Activated CD4-positive, alpha-beta T cell treated with anti-CD3 and anti-CD28 coated beads, Interleukin-2, amount 50 U/mL, for 24 hours (primary cell): ENCODE results near the gene STARD7.
"Not testable (repeated sequence)": the region's sequence is repeated elsewhere in the genome, so short reads cannot be mapped to it uniquely, and the experiment has no call there.

ENCODE experiments used
- DNase-seq, 2 donors: peaks; one replicate each; pipeline ENCODE4 v3.0.0-alpha.2; 2020; ENCODE audit warnings: low read depth in 1 of 2, low spot score in 1 of 2

STARD7 gene

DNA sequence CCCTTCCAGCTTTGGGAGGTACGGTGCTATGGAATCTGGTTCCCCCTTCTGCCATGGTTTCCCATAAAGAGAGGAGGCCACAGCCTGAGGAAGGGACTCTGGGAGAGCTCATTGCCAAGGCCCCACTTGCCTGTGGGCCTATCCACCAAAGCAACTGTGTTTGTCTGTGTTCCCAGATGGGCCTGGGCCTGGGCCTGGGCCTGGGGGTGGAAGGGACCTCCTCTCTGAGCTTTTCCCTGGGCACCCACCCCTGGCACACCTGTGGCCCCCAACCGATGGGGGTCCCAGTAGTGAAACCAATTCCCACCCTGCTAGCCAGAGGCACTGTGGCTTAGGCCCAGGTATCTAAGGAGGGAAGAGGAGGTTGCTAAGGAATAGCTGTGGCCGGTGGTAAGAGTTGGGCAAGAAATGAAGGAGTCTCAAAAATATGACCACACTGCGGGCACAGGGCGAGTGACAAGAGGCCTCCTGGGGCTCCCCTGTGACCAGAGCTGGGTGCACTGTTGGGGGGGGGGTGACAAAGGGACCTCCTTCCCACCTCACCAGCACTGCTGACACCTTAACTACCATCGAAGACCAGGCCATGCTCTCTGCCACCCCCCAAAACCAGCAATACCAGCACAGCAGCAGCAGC lies 58.5 kb downstream of the STARD7 start:
- DNase-seq, result no peak

DNA sequence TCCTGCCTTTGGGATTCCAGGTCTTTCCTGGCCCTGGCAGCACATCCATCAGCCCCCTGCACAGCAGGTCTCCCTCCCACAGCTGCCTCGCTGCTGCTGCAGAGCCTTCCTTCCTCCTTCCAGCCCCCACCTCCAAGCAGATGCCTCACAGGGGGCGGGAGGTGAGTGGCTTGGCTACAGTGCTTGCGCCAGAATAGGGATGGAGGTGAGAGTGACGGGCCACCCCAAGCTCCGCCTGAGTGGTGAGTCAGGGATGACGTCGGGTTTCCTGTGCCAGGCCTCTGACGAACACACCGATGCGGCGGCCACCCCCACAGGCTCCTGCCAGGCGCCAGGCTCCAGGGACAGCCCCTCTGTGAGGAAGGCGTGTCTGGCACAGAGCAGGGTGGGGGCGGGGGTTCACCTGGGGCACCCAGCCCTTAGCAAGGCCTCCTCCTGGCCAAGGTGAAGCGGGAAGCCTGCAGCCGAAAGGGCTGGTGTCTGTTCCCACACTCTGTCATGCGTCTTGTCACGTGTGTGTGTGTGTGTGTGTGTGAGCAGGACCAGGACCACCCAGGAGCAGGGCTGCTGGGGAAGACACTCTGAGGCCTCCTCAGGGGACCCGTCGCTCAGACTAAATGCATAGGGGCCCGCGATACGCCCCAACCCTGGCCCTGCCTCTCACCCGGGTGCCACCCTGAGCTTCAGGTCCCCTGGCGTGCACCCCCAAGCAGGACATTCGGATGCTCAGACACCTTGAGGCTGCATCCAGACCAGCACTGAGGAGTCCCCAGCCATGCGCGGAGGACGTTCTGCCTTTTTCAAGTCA lies 60.0 kb downstream of the STARD7 start:
- peak; percentile 87 to 96 for DNase-seq

DNA sequence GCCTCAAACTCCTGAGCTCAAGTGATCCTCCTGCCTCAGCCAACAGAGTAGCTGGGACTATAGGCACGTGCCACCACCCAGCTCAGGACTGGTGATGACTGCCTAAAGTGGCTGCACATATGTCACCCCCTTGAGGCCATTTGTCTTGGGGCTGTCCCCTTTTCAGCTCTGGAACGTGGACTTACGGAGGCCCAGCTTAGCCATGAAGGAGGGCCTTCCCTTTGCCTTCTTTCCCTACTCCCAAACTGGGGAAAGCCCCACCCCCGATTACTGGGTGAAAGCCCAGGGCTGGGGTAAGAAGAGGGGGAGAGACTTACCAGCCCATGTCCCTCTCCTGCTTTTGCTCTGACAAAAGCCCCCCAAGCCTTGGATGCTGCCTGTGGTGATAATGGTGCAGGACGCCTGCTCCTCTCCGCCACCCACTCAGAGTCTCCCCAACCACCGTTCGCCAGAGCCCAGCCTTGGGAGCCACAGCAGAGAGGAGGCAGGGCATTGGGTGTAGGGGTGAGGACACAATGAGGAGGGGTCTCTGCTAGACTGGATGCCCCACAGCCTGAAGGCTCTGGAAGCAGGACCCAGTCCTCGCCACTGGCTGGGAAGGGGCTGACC lies 60.9 kb downstream of the STARD7 start:
- no peak for DNase-seq

DNA sequence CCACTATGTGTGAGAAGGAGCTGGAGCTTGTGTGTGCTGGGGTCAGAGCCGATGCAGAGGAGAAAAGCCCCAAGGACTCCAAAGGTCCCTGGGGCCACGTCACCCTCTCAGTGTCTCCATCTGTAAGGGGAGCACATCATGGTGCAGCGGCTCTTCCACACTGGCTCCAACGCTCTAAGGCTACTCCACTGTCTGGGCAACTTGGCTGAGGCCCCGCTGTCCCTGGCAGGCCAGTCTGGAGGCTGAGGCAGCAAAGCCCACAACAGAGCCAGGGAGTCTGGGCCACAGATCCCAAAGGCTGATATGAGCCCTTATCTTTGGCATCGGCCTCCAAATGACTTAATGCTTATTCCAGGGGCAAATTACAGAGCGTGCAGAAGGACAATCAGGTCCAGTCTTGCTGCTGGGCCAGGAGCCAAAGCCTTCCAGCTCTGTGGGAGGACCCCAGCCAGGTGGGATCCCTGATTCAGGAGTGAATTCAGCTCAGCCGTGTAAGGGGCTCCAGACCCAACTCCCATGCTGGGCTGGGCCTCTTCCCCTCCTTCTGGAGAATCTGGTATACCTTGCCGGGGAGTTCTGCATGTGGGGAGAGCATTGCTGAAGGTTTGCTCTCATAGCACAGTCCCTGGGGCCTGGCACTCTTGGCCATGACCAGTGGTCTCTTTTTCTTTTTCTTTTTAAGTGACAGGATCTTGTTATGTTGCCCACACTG lies 61.6 kb downstream of the STARD7 start:
- DNase-seq, result no peak

DNA sequence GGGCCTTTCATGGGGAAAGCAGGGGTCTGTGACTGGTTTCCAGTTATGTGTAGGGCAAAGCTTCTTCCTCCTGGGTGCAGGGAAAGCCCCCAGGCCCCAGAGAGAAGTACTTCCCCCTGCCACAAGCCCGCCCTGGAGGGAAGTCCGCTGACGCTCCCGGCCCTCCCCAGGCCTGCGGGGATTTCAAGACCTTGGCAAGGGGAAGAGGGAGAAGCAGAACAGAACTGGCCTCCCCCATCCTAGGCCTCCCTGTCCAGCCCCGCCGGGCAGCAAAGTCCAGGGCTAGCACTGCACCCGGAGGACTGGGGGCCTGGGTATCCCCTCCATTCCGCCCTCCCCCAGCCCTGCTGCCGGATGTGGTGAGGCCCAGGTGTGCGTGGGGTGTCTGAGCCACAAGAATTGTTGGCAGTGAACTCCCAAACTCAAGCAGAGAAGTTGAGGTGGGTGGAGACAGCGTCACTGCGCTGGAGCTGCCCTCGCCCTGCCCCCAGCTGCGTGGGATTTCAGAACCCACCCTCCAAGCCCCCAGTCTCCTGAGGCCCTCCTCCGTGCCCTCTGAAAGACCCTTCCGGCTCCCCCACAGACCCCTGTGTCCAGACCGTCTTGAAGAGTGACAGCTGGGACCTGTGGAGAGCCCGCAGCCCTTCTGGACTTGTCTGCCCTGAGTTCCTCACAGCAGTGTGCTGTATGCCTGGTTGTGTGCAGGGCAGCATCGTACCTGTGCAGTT lies 62.3 kb downstream of the STARD7 start:
- peak; percentile 83 to 88 for DNase-seq

DNA sequence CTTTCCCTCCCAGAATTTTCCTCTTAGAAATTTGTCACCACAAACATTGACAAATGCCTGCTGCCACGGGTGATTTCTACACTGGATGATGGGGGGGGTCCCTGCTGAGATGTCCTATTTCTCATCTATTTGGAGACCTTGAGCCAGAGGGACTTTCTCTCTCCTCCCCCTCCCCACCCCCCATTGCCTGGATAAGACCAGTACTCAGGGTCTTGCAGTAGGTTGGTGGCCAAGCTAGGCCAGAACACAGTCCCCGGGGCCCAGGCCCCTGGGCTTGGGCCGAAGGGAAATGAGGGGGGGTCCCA lies 62.8 kb downstream of the STARD7 start:
- no peak for DNase-seq

DNA sequence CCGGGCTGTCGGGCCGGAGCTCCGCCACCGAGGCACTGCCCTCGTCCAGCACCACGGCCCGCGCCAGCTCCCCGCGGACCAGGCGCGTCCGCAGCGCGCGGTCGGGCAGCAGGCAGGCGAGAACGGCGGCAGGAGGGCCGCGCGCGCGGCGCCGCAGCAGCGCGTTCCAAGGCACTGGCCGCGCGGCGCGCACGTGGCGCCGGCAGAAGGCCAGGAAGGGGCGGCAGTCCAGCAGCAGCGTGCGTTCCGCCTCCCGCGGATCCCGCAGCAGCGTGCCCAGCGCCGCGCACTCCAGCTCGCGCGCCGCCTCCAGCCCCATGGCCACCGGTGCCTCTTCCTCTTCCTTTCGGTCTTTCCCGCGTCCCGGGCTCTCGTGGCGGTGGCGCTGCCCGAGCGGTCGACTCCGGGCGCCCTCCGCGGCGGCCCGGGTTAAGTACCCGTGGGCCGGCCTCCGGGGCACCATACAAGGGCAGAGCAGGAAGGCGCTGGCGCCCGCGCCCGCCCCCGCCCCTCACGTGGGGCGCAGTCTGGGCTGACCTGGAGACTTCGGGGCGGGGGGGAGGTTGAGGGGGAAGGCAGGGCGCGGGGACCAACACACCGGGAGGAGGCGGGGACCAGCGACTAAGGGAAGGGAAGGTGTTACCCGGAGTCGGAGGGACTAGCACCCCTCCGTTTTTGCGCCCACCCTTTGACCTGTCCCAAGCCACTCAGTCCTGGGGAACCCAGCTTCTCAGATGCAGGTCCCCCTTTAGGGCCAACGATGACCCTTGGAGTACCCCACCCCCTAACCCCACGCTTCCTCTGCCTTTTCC lies 63.4 kb downstream of the STARD7 start, which contains the start of gene DUSP2:
TSS of gene DUSP2 (minus strand) at position 405 of the 812 bp plus-strand sequence. CDS start at position 319, 86 bp downstream.
- DNase-seq, result peak; percentile 87 to 94

DNA sequence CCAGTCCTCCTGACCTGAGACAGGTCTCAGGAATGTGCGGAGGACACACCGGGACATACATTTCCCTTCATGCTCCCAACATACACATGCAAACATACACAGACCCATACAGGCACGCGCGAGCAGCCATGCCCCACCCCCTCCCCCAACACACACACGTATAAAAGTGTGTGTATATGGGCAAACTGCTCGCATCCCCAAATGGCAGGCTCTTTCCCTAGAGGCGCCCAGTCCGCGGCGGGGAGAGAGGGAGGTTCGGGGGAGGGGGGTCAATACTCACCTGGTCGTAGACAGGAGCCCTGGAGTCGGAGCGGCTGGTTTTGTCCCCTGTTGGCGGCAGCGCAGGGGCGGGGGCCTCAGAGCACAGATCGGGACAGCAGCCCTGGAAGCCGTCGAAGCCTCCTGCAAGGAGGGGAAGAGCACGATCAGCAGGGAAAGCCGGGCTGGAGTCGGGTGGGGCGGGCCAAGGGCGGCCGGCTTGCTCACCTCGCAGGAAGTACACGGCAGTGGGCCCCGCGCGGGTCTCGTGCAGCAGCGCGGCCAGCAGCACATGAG lies 64.1 kb downstream of the STARD7 start:
- no peak for DNase-seq

DNA sequence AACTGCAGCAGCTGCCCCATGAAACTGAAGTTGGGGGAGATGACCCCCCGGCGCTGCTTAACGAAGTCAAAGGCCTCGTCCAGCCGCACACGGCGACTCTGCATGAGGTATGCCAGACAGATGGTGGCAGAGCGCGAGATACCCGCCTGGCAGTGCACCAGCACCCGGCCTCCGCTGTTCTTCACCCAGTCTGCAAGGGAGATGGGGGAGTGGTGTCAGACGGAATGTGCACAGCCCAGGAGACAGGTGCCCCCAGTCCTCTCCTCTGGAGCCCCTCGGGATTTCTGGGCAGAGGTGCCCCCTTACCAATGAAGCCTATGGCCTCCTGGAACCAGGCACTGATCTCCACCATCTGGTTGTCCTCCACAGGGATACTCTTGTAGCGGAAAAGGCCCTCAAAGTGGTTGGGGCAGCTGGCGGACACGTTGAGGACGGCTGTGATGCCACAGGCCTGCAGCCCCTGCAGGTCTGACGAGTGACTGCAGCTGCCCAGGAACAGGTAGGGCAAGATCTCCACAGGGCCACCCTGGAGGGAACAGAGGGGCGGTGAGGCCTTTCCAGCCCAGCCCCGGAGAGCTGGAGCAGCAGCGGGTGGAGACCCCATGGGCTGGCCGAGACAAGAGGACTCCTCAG lies 64.7 kb downstream of the STARD7 start:
- DNase-seq, result no peak

DNA sequence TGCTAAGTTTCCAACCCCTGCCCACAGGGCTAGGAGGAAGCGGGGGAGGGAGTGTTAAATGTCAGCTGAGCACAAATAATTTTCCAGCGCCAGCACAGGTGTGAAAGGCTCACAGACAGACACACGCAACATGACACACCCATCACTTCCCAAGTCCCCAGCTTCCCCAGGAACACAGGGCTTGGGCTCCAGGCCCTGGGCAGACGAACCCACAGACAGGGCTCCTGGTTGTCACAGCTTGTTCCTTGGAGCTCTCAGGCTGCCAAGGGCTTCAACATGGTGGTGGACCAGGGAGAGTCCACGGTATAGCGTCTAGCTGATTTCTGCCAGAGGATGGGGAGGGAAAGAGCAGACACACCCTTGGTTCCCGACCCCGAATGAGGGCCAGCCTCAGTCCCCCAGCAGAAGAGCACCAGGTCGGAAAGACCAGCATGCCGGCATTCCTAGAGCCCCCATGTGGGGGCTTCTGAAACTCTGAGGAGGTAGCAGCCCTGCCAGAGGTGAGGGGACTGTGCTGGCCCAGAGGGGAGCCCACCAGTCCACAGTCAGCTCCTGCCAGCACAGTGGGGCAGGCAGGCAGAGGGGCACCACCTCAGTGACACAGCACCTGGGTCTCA lies 65.3 kb downstream of the STARD7 start:
- DNase-seq, result no peak

DNA sequence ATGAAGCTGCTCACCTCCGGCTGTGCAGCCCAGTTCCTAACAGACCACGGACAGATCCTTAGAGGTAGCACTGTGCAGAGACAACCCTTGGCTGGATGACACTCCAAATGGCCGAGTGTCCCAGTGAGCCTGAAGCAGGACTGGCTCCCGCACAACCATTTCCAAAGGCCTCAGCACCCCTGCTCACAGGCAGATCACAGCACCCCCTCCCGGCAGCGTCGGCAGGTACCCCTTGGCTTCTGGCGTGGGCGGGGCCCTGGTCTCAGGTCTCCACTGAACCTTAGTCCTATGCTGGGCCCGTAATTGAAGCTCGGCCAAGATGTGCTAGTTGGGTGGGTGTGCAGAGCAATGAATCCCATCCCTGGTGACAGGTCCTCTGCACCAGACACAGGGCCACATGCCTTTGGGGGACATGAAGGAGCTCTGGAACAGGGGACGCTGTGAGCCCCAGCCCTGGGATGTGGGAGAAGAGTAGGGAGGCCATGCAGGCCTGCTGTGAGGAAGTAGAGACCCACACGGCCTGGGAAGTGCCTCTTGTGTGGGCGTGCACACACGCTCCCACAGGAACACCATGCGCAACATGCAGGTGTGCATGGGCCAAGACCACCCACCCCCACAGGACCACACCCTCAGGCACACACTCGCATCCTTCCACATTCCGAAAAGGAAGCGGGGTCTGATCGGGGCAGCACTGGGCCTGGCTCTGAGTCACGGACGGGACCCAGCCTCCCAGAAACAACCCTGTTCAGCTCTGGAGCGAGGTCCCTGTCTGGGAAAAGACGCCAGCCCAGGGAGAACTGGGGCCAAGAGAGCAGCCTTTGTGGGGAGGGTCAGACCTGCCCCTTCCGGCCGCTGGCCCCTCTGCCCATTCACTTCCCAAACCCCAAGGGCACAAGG lies 66.2 kb downstream of the STARD7 start:
- DNase-seq, result peak in 1 of 2 donors; percentile 64

DNA sequence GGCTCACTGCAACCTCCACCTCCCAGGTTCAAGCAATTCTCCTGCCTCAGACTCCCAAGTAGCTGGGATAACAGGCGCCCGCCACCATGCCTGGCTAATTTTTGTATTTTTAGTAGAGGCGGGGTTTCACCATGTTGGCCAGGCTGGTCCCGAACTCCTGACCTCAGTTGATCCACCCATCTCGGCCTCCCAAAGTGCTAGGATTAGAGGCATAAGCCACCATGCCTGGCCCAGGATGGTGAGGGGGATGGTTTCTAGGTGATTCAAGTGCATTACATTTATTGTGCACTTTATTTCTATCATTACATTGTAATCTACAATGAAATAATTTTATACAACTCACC lies 67.0 kb downstream of the STARD7 start:
- not testable (repeated sequence) for DNase-seq

DNA sequence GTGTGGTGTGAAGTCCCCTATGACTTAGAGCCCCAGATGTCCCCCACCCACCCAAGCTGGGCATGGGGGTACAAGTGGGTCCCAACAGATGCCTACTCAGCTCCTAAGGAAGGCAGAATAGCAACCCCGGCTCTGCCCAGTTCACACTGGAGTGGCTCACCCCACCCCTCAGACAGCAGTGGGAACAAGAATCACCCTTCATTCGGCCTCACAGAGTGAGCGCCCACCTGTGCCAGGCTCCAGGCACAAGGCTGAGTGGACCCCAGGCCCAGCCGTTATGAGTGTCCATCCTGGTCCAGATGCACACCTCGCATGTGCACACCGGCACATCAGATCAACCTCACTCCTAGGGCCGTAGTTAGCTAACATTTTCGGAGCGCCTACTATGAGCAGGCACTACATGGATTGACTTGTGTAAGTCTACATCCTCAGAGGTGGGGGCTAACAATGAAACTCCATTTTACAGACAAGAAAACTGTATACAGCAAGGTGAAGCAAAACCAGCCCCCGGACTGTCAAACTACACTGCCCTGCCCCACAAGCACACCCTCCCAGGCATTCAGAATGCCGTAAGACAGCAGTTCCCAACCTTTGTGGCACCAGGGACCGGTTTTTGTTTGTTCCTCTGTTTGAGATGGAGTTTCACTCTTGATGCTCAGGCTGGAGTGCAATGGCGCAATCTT lies 67.5 kb downstream of the STARD7 start:
- no peak for DNase-seq

DNA sequence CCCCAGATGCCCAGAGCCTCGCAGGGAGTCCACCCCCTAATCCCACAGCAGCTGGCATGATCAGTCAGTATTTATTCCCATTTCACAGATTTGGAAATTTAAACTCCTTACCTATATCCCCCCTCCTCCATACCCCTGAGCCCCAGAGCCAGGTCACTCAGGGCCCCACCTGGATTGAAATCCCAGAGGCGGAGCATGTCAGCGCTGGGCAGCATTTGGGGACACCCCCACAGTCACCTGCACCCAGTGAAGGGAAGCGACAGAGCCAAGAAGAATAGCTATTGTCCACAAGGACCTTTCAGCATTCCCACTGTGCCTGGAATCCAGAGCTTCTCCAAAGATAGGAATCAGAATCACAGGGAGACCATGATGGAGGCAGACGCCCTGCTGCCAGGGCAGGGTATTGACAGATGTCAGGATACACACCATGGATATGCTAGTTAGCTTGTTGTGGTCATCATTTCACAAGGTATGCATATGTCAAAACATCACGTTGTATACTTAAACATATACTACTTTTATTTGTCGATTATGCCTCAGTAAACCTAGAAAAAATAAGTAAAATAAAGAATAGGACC lies 69.4 kb downstream of the STARD7 start:
- DNase-seq, result no peak

DNA sequence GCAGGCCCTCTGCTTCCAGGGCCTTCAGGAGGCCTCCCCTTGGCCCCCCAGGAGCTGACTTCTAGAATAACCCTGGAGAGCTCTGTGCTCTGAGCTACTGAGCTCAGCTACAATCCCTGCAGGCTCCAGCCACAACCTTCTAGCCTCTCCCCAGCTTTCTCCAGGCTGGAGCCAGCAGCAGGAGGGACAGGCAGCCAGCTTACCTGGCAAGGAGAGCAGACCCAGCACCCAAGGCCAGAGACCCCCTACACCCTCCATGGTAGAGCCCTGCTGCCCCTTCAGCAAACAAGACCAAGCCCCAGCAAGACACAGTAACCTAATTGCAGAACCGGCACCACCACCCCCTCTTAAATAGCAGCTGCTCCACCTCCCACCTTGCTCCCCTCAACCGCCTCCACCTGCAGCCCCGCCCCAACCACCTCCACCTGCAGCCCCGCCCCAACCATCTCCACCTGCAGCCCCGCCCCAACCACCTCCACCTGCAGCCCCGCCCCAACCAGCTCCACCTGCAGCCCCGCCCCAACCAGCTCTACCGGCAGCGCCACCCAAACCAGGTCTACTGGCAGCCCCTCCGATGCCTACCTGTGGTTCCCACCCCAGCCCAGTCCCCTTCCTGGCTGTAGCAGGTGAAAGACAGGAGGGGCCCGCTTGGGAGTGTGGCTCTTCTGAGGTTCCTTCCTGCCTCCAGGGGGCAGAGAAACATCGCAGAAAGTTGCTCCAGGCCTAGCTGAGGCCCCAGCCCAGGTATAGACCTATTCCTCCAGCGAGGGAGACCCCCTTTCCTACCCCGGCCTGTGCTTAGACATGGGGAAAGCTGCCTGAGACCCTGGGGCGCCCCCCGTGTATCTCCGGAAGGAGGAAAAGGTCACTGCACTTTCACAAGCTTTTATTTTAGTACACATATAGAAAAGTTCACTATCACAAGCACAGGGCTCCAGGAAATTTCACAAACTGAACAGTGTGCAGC lies 70.2 kb downstream of the STARD7 start, which contains the start of gene ASTL:
TSS of gene ASTL (minus strand) at position 324 of the 967 bp plus-strand sequence. CDS start at position 258, 66 bp downstream.
- no peak for DNase-seq
